SK-N-SH (cell line): ENCODE data around the gene TMEM106A. TPM values are rescaled to one million over a fixed set of nuclear protein-coding genes. Genes with fewer than 3 reads are reported as not detected.

Source experiments
- CTCF ChIA-PET: fragments of 300-600, 350-600 bp; formaldehyde crosslinking; extraction: SDS; loops from one replicate; lab custom pipeline; 2021; lab: Yijun Ruan, JAX
- POLR2A ChIA-PET: fragments of 350-600 bp; sonication (Branson Sonifier 250); formaldehyde crosslinking; extraction: SDS; loops from one replicate; lab custom pipeline; 2020; ENCODE audit warnings: antibody characterized with exemption, inconsistent platforms; lab: Yijun Ruan, JAX
- DNase-seq: peaks from one replicate; pipeline ENCODE4 v3.0.0; 2012
- H2AFZ ChIP-seq: fragments of 200-600 bp; sonication (generic); 2 replicates; pipeline ENCODE4 v1.8.1; 2016; ENCODE audit warnings: antibody characterized with exemption, mild to moderate bottlenecking, low read depth
- H3F3A ChIP-seq: fragments of 200-600 bp; sonication (generic); replicated peaks from 2 replicates; pipeline ENCODE3; 2016; ENCODE audit warnings: antibody characterized with exemption, mild to moderate bottlenecking; ENCODE audit not compliant: insufficient read depth
- H3K27ac ChIP-seq, 2 experiments: fragments of 200-500 bp in 1 of 2; fragments of 200-600 bp in 1 of 2; sonication (Bioruptor generic) in 1 of 2; sonication (generic), shearing (Covaris generic) in 1 of 2; 2 replicates each; pipeline versions ENCODE4 v1.5.1 to v1.6.1; 2014 to 2016; ENCODE audit warnings: low read depth in 2 of 2, inconsistent platforms in 1 of 2, low read length in 1 of 2, mild to moderate bottlenecking in 1 of 2, mixed read lengths in 1 of 2
- H3K27me3 ChIP-seq: fragments of 200-600 bp; sonication (generic), shearing (Covaris generic); 2 replicates; pipeline ENCODE4 v1.6.1; 2016; ENCODE audit warnings: mixed run types; ENCODE audit not compliant: insufficient read depth
- H3K36me3 ChIP-seq, 2 experiments: fragments of 200-500 bp in 1 of 2; fragments of 200-600 bp in 1 of 2; sonication (Bioruptor generic) in 1 of 2; sonication (generic) in 1 of 2; replicated peaks in 1 of 2; 2 replicates each; pipeline versions ENCODE3 to v1.5.1; 2014 to 2016; ENCODE audit warnings: low read length in 1 of 2, mild to moderate bottlenecking in 1 of 2; ENCODE audit not compliant: insufficient read depth in 2 of 2, control insufficient read depth in 1 of 2
- H3K4me1 ChIP-seq, 2 experiments: fragments of 200-500 bp in 1 of 2; fragments of 200-600 bp in 1 of 2; sonication (Bioruptor generic) in 1 of 2; sonication (generic), shearing (Covaris generic) in 1 of 2; 2 replicates each; pipeline versions ENCODE4 v1.5.1 to v1.6.1; 2014 to 2016; ENCODE audit warnings: low read depth in 1 of 2, low read length in 1 of 2, mixed run types in 1 of 2; ENCODE audit not compliant: insufficient read depth in 2 of 2, control insufficient read depth in 1 of 2
- H3K4me2 ChIP-seq: fragments of 200-600 bp; sonication (generic), shearing (Covaris generic); 2 replicates; pipeline ENCODE4 v1.6.1; 2017; ENCODE audit warnings: mixed run types
- H3K4me3 ChIP-seq, 2 experiments: fragments of 200-500 bp in 1 of 2; fragments of 200-600 bp in 1 of 2; sonication (Bioruptor generic) in 1 of 2; sonication (generic), shearing (Covaris generic) in 1 of 2; 2 replicates each; pipeline versions ENCODE4 v1.5.1 to v1.8.1; 2014 to 2016; ENCODE audit warnings: low read depth in 2 of 2, inconsistent platforms in 1 of 2, low read length in 1 of 2, mild to moderate bottlenecking in 1 of 2, mixed read lengths in 1 of 2, moderate library complexity in 1 of 2
- H3K79me2 ChIP-seq: fragments of 200-600 bp; sonication (generic); 2 replicates; pipeline ENCODE4 v1.8.1; 2017; ENCODE audit warnings: mild to moderate bottlenecking; ENCODE audit not compliant: insufficient read depth
- H3K9ac ChIP-seq: fragments of 200-600 bp; sonication (generic); 2 replicates; pipeline ENCODE4 v1.6.1; 2017; ENCODE audit warnings: mixed run types
- H3K9me2 ChIP-seq: fragments of 200-600 bp; sonication (generic); 2 replicates; pipeline ENCODE4 v1.6.1; 2017; ENCODE audit warnings: mixed run types
- H3K9me3 ChIP-seq: fragments of 200-600 bp; sonication (generic); 2 replicates; pipeline ENCODE4 v1.6.1; 2017; ENCODE audit warnings: mixed run types, mild to moderate bottlenecking, moderate library complexity
- H4K20me1 ChIP-seq: fragments of 200-600 bp; sonication (generic); 2 replicates; pipeline ENCODE4 v1.6.1; 2017; ENCODE audit warnings: mild to moderate bottlenecking, mixed run types; ENCODE audit not compliant: insufficient read depth
- CHD2 ChIP-seq: fragments of 150-350 bp; IDR thresholded peaks from 2 replicates; pipeline ENCODE4 v1.6.1; 2018; ENCODE audit warnings: low read length; ENCODE audit not compliant: partially characterized antibody
- CTCF ChIP-seq: fragments of 200-600 bp; sonication (generic); IDR thresholded peaks from 2 replicates; pipeline ENCODE4 v1.6.1; 2017; ENCODE audit warnings: antibody characterized with exemption, mild to moderate bottlenecking, moderate library complexity
- ELF1 ChIP-seq: IDR thresholded peaks from 2 replicates; pipeline ENCODE4 v1.4.0; 2012
- EP300 ChIP-seq, 2 experiments: IDR thresholded peaks; 2 replicates each; pipeline versions ENCODE4 v1.4.0 to v1.6.1; 2012; ENCODE audit warnings: borderline replicate concordance in 1 of 2, low read depth in 1 of 2, low read length in 1 of 2
- EZH2phosphoT487 ChIP-seq: fragments of 200-600 bp; sonication (generic); IDR thresholded peaks from 2 replicates; pipeline ENCODE4 v1.6.1; 2017; ENCODE audit warnings: low read depth, mixed run types, mild to moderate bottlenecking, antibody characterized with exemption, moderate library complexity, borderline replicate concordance
- FOSL2 ChIP-seq: IDR thresholded peaks from 2 replicates; pipeline ENCODE4 v1.4.0; 2012; ENCODE audit warnings: low read depth, mild to moderate bottlenecking, moderate library complexity, borderline replicate concordance
- FOXJ3 ChIP-seq: sonication (generic); formaldehyde crosslinking; IDR thresholded peaks from 2 replicates; pipeline ENCODE4 v1.5.1; 2020; ENCODE audit warnings: mild to moderate bottlenecking, missing genetic modification reagents
- FOXM1 ChIP-seq: IDR thresholded peaks from 2 replicates; pipeline ENCODE4 v1.4.0; 2012; ENCODE audit warnings: low read depth, mild to moderate bottlenecking
- GABPA ChIP-seq: IDR thresholded peaks from 2 replicates; pipeline ENCODE4 v1.4.0; 2012; ENCODE audit warnings: low read depth, mild to moderate bottlenecking
- IRF3 ChIP-seq: fragments of 150-350 bp; IDR thresholded peaks from 2 replicates; pipeline ENCODE4 v1.6.1; 2016; ENCODE audit warnings: mild to moderate bottlenecking, low read depth, low read length
- JUND ChIP-seq: IDR thresholded peaks from 2 replicates; pipeline ENCODE4 v1.4.0; 2012
- MAX ChIP-seq: IDR thresholded peaks from 2 replicates; pipeline ENCODE4 v1.4.0; 2012; ENCODE audit warnings: low read depth
- MEF2A ChIP-seq: IDR thresholded peaks from 2 replicates; pipeline ENCODE4 v1.4.0; 2012; ENCODE audit warnings: low read depth, borderline replicate concordance
- NFIC ChIP-seq: IDR thresholded peaks from 2 replicates; pipeline ENCODE4 v1.4.0; 2012; ENCODE audit warnings: borderline replicate concordance
- NRF1 ChIP-seq: IDR thresholded peaks from 2 replicates; pipeline ENCODE4 v1.6.1; 2012; ENCODE audit warnings: low read depth, mild to moderate bottlenecking, low read length
- PBX3 ChIP-seq: IDR thresholded peaks from 2 replicates; pipeline ENCODE4; 2012
- RAD21 ChIP-seq: IDR thresholded peaks from 2 replicates; pipeline ENCODE4 v1.6.1; 2012; ENCODE audit warnings: mild to moderate bottlenecking, low read length
- RXRA ChIP-seq: IDR thresholded peaks from 2 replicates; pipeline ENCODE4 v1.4.0; 2012; ENCODE audit warnings: low read depth, mild to moderate bottlenecking, borderline replicate concordance
- SIN3A ChIP-seq: IDR thresholded peaks from 2 replicates; pipeline ENCODE4 v1.6.1; 2012; ENCODE audit warnings: low read depth, mild to moderate bottlenecking, low read length, moderate library complexity, borderline replicate concordance
- SMC3 ChIP-seq: IDR thresholded peaks from 2 replicates; pipeline ENCODE4 v1.6.1; 2012; ENCODE audit warnings: low read depth, low read length, improper control_type of control experiment
- TAF1 ChIP-seq: IDR thresholded peaks from 2 replicates; pipeline ENCODE4 v1.6.1; 2012; ENCODE audit warnings: low read depth, mild to moderate bottlenecking, low read length, moderate library complexity, borderline replicate concordance
- TCF12 ChIP-seq: IDR thresholded peaks from 2 replicates; pipeline ENCODE4 v1.4.0; 2012
- TEAD4 ChIP-seq: IDR thresholded peaks from 2 replicates; pipeline ENCODE4 v1.4.0; 2012; ENCODE audit warnings: mild to moderate bottlenecking, borderline replicate concordance; ENCODE audit not compliant: insufficient read depth
- YY1 ChIP-seq: IDR thresholded peaks from 2 replicates; pipeline ENCODE4 v1.4.0; 2012; ENCODE audit warnings: low read depth, mild to moderate bottlenecking
- ZBTB33 ChIP-seq: IDR thresholded peaks from 2 replicates; pipeline ENCODE4 v1.4.0; 2012; ENCODE audit warnings: low read depth, borderline replicate concordance
- WGBS: methylation state at CpG from one replicate; pipeline ENCODE4 v1.1.6; 2017; ENCODE audit warnings: low lambda C conversion rate; 5-methylcytosine and 5-hydroxymethylcytosine counted together
- polyA plus RNA-seq, 3 experiments: library from polyadenylated mRNA; depleted of rRNA; stranded (reverse); fragments of >200 nt; gene quantifications; 2 replicates each; pipeline ENCODE4 v1.2.3, GENCODE V29; 2012

TMEM106A gene
- polyA plus RNA-seq, 1 of the 3 experiments (the other 2 are of a cell fraction), result 0.12 TPM

- CTCF ChIA-PET, result interaction anchor here (1.1 to 1.8 kb wide), 5 partner anchors 14 to 348 kb away, joined by 3 to 9 read pairs (median 3); partner anchors contain the start of genes BECN1 and RPL27
- 5% methylated on average over 12 of the region's 12 CpGs for WGBS
- H2AFZ ChIP-seq, result no peak overlapping the region
- no peaks in the 10 kb centered on the region for H3K27me3 ChIP-seq
- peaks cover 76% of the 10 kb centered on the region for H3K79me2 ChIP-seq
- DNase-seq, result no peak
- H3K4me3 ChIP-seq, result peak overlapping the region; percentile 78 to 89
- POLR2A ChIA-PET, result interaction anchor here (0.6 to 2.2 kb wide), 5 partner anchors 40 to 288 kb away, joined by 3 to 16 read pairs (median 8); partner anchors contain the start of genes RND2 and TMEM106A
- peak overlapping the region; percentile 96 to 97 for H3K27ac ChIP-seq
- H3K9ac ChIP-seq, result peak overlapping the region; percentile 89
- H3K4me1 ChIP-seq, result peaks cover 0 to 4% of the 10 kb centered on the region in 2 experiments; a peak in 2 of 4 replicates
- no peaks in the 10 kb centered on the region for H3K9me2 ChIP-seq
- peaks cover 40% of the 10 kb centered on the region for H3F3A ChIP-seq
- peaks cover 12 to 14% of the 10 kb centered on the region in 2 experiments for H3K36me3 ChIP-seq
- no peaks in the 10 kb centered on the region for H3K9me3 ChIP-seq
- peak overlapping the region; percentile 90 for H3K4me2 ChIP-seq
- 0 out of 2 replicates have a peak, but pooled peaks cover 4% of the 10 kb centered on the region for H4K20me1 ChIP-seq
- no peak for TF ChIP-seq IRF3
- no peak for TF ChIP-seq YY1
- peak; percentile 78 for TF ChIP-seq NFIC
- no peak for TF ChIP-seq RXRA
- peak; percentile 78 for TF ChIP-seq PBX3
- TF ChIP-seq SIN3A, result peak; percentile 78; the same call in 1 of the 2 replicates
- TF ChIP-seq MEF2A, result no peak
- TF ChIP-seq CHD2, result no peak
- TF ChIP-seq CTCF, result peak; percentile 56
- peak; percentile 80 for TF ChIP-seq ELF1
- TF ChIP-seq FOXM1, result no peak
- no peak for TF ChIP-seq GABPA
- TF ChIP-seq RAD21, result no peak
- TF ChIP-seq FOSL2, result peak; percentile 77
- TF ChIP-seq EP300 (IDR thresholded peaks at IDR 0.05; ENCODE audit: borderline replicate concordance in 1 of 2, low read depth in 1 of 2, low read length in 1 of 2), result peak in 1 of 2 experiments; percentile 33; a peak in 1 of 4 replicates
- TF ChIP-seq TCF12, result peak; percentile 41
- TF ChIP-seq ZBTB33, result no peak
- no peak for TF ChIP-seq TAF1
- TF ChIP-seq FOXJ3 (CRISPR knock-in tag), result no peak
- peak; percentile 79; the same call in 1 of the 2 replicates for TF ChIP-seq TEAD4
- peak; percentile 11; the same call in 1 of the 2 replicates for TF ChIP-seq SMC3
- TF ChIP-seq NRF1, result no peak
- peak; percentile 62; the same call in 1 of the 2 replicates for TF ChIP-seq MAX
- TF ChIP-seq JUND, result peak; percentile 61
- TF ChIP-seq EZH2phosphoT487, result no peak
Observed at GRCh38 chr17:43171586-43172487, 39.8 kb upstream of the TMEM106A start.
